GM12874 (cell line): ENCODE measurements around the gene FLYWCH2.

Experiments used
- TF ChIP-seq, protein P1 (sequence below): IDR thresholded peaks from 2 replicates; pipeline ENCODE4 v1.5.1; 2011; ENCODE audit warnings: low read depth, mild to moderate bottlenecking, control low read depth, low read length, moderate library complexity; ENCODE audit not compliant: insufficient read depth

FLYWCH2 gene

DNA sequence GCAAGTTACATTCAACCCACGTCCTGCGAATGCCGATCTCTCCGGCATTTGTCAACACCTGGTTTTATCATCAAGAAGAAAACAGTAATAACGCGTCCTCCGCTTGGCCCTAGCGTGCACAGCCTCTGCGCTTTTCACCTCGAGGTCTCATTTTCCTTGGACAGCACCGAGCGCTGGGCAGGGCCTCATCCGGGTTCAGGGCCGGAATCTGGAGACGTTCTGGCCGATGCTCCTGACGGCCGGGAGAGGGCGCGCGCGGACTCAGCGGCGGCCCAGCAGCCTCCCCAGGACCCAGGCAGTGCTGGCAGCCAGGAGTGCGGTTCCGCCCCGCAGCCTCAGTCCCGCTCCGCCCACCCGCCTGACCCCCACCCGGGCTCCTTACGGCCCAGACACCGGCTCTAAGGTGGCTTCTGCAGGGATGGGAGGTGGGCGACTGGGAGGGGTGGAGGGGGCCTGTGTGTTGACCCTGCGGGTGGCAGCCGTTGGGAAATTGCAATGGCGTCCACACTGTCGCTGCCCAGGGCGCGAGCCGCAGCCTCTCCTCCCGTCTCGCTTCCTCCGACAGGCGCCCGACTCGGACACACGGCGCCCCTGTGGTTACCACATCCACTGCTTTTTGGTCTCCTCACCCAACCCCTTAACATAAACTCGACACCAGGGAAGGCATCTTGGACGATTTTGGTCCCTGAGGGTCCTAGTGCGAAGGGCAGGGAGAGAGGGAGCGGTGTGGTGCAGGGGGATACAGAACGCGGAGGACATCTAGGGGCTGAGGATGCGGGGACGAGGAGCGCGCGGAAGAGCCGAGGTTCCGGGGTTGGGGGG is 21.3 kb downstream of the FLYWCH2 start:
- TF ChIP-seq, protein P1, sequence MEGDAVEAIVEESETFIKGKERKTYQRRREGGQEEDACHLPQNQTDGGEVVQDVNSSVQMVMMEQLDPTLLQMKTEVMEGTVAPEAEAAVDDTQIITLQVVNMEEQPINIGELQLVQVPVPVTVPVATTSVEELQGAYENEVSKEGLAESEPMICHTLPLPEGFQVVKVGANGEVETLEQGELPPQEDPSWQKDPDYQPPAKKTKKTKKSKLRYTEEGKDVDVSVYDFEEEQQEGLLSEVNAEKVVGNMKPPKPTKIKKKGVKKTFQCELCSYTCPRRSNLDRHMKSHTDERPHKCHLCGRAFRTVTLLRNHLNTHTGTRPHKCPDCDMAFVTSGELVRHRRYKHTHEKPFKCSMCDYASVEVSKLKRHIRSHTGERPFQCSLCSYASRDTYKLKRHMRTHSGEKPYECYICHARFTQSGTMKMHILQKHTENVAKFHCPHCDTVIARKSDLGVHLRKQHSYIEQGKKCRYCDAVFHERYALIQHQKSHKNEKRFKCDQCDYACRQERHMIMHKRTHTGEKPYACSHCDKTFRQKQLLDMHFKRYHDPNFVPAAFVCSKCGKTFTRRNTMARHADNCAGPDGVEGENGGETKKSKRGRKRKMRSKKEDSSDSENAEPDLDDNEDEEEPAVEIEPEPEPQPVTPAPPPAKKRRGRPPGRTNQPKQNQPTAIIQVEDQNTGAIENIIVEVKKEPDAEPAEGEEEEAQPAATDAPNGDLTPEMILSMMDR: peak; percentile 98

GRCh38 chr16:2904922-2905240 is 21.9 kb downstream of the FLYWCH2 start:
- TF ChIP-seq, protein P1: no peak

- TF ChIP-seq, protein P1: no peak
Observed at GRCh38 chr16:2905241-2905987, 22.4 kb downstream of the FLYWCH2 start.

- TF ChIP-seq, protein P1: no peak
Observed at GRCh38 chr16:2905988-2906387, 23.0 kb downstream of the FLYWCH2 start.

- TF ChIP-seq, protein P1: peak; percentile 60
Observed at GRCh38 chr16:2907084-2907753, 24.2 kb downstream of the FLYWCH2 start.

- TF ChIP-seq, protein P1: no peak
Observed at GRCh38 chr16:2910441-2910969, 27.5 kb downstream of the FLYWCH2 start.
